B cell (primary cell): ENCODE measurements around the gene VAV2.

Source experiments
- EZH2 ChIP-seq: IDR thresholded peaks from 2 replicates; pipeline ENCODE4 v1.6.1; 2012; ENCODE audit warnings: borderline replicate concordance, low read depth, mild to moderate bottlenecking, moderate library complexity, low read length; ENCODE audit not compliant: insufficient read depth, poor library complexity, severe bottlenecking
- TF ChIP-seq, protein P1 (sequence below): fragments of 200-600 bp; IDR thresholded peaks from one replicate; pipeline ENCODE4 v1.8.0; 2022; ENCODE audit warnings: antibody characterized with exemption, mild to moderate bottlenecking

- TF ChIP-seq, protein P1, sequence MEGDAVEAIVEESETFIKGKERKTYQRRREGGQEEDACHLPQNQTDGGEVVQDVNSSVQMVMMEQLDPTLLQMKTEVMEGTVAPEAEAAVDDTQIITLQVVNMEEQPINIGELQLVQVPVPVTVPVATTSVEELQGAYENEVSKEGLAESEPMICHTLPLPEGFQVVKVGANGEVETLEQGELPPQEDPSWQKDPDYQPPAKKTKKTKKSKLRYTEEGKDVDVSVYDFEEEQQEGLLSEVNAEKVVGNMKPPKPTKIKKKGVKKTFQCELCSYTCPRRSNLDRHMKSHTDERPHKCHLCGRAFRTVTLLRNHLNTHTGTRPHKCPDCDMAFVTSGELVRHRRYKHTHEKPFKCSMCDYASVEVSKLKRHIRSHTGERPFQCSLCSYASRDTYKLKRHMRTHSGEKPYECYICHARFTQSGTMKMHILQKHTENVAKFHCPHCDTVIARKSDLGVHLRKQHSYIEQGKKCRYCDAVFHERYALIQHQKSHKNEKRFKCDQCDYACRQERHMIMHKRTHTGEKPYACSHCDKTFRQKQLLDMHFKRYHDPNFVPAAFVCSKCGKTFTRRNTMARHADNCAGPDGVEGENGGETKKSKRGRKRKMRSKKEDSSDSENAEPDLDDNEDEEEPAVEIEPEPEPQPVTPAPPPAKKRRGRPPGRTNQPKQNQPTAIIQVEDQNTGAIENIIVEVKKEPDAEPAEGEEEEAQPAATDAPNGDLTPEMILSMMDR, result no peak
- no peak for TF ChIP-seq EZH2
These were observed 20.8 kb downstream of the VAV2 start for GRCh38 chr9:133971121-133971951.
